ENCODE results near the gene SHISAL1.
"Not testable (repeated sequence)": the region's sequence is repeated elsewhere in the genome, so short reads cannot be mapped to it uniquely, and the experiment has no call there.

SHISAL1 gene

DNA sequence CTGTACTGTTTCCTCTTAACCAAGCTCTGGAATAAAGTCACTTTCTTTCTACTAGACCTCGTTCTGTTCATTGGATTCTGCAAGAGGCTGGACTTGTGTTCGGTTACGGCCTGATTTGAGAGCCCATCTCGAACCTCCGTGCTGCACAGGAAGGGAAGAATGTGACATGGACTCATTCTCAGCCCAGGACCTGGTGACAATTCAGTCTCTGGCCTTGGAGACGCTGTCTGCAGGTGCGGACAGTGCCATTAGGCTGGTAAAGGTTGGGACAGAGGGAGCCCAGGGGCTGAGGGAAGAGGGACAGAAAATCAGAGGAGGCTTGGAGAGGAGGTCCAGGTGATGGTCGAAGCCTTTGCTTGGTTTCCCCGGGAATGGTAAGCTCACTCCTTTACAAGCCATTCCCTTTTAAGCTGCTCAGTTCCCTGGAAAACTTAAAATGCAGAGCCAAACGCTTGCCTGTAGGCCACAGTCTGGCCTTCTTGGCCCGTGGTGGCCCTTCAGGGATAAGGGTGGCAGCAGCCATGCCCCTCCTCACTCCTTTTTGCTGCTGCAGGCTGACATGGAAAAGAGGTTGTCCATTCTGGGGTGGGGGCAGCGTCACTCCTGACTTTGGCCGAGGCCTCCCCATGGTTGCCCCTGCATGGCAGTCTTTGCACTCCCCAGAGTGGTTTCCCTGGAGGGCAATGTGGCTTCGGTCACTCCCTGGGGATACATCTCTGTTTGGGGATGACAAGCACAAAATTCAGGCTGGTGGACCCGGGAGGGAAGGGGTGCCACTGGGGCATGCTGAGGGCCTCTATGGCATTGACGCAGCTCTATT is 52.3 kb downstream of the SHISAL1 start:
- no peak for DNase-seq (ENCODE audit: low read depth)

DNA sequence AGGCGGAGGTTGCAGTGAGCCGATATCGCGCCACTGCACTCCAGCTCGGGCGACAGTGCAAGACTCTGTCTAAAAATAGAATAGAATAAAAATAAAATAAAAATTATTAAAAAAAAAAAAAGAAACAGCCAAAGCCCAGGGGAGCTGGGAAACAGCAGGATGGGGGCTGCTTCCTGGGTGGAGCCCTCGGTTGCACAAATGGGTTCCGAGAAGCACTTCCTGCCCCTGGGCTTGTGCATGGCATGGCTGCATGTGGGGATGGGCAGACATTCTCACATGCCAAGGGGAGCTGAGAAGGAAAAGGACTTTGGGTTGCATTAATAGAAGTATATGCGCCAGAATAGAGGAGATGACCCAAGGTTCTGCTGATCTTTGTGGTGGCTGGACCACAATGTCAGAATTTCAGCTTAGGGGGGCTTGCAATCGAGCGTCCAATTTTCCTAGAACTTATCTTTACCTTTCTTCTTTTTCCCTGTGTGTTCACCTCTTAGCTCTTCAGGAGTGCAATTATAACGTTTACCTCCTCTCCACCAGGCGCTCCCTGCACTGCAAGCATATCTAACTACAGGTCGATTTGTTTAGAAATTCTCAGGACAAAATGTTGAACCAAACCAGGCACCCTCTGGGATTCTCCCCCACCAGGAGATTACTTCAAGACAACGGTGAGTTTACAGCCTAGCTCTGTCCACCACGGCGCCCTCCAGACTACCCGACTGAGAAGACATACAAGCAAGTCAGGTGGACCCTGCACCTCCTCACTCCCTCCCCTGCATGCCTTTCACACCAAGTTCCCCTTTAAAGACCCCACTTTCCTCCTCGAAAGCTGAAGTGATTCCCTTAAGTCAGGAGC is 53.2 kb downstream of the SHISAL1 start:
- DNase-seq (ENCODE audit: low read depth) = no peak

GRCh38 chr22:44256556-44257485 is 55.9 kb downstream of the SHISAL1 start:
- no peak for DNase-seq (ENCODE audit: low read depth)

DNA sequence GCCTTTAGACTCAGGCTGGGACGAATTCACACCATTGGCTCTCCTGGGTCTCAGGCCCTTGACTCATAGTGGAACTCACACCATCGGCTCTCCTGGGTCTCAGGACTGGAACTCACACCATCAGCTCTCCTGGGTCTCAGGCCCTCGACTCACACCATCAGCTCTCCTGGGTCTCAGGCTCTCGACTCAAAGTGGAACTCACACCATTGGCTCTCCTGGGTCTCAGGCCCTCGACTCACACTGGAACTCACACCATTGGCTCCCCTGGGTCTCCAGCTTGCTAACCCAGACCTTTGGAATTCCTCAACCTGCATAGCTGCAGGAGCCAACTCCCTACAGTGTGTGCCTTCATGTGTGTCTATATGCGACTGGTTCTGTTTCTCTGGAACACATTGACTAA is 56.7 kb downstream of the SHISAL1 start:
- no peak for DNase-seq (ENCODE audit: low read depth)

DNA sequence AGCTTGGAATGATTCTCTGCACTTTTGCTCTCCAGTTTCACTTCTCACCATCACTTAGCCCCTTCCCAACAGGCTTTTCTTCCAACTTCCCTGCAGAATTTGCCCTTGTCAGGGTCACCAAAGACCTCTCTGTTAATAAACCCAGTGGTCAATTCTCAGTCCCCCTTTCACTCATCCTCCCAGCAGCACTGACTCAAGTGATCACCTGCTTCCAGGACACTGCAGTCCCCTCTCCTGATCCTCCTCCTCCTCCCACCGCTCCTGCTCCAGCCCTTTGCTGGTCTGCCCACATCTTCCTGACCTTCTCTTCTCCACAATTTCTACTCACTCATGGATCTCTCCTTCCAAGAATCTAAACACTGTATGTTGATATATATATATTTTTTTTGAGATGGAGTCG is 57.9 kb downstream of the SHISAL1 start:
- no peak for DNase-seq (ENCODE audit: low read depth)

- no peak for DNase-seq (ENCODE audit: low read depth)
These were observed 63.2 kb downstream of the SHISAL1 start for GRCh38 chr22:44249376-44250147.

DNA sequence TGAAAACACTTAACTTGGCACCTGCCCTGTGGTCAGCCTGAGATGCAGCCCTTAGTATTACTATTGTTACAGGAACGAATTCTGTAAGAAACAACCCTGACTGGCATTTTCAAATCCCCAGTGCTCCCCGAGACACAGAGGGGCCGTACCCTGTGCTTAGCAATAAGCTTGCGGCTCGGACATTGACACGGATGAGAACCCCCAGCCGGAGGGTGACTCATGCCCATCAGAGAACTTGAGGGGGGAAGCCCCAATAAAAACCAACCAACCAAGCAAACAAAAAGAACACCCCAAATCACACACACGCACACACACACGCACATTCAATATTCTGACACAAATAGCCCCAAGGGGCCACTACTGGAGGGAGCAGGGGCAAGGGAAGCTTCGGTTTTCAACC is 63.8 kb downstream of the SHISAL1 start:
- DNase-seq (ENCODE audit: low read depth) = no peak

DNA sequence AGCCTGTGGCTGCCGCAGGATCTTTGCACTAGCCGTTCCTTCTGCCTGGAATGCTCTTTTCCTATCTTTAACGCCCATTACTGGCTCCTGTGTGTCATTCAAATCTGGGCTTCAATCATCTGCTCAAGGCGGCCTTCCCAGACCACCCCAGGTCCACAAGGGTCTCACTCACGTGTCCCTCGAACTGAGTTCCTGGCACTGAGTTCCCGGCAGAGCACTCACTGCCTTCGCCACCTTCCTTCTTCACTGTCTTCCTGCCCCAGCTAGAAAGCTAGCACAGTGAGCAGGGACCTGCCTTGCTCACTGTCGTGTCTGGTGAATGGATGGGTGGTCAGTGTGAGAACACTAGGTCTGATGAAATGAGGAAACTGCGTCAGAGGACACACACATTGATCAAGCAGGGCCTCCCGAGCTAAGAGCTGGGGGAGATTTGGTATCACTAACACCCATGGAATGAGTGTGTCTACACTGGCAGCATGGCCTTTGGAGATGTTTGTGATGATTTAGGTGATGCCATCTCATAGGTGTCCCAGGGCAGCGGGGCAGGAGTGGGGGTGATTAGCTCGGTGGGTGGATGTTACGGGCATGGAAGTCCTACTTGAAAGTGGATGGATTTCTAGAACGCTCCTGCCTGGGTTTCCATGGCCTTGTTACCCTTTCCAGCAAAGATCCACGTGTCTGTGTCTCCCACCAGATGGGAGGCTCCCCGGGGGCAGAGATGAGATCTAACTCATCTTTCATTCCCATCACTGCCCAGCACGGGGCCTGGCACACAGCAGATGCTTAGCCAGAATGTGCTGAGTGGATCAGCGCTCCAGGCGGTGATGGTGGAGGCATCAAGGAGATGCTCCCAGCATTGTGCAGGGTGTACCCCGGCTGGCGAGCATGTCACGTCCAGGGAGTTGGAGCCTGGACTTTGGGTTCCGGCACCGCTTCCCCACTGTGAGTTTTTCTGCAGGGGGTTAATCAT is 64.5 kb downstream of the SHISAL1 start:
- no peak for DNase-seq (ENCODE audit: low read depth)

- DNase-seq (ENCODE audit: low read depth) = no peak
These were observed 65.4 kb downstream of the SHISAL1 start for GRCh38 chr22:44247346-44247745.

DNA sequence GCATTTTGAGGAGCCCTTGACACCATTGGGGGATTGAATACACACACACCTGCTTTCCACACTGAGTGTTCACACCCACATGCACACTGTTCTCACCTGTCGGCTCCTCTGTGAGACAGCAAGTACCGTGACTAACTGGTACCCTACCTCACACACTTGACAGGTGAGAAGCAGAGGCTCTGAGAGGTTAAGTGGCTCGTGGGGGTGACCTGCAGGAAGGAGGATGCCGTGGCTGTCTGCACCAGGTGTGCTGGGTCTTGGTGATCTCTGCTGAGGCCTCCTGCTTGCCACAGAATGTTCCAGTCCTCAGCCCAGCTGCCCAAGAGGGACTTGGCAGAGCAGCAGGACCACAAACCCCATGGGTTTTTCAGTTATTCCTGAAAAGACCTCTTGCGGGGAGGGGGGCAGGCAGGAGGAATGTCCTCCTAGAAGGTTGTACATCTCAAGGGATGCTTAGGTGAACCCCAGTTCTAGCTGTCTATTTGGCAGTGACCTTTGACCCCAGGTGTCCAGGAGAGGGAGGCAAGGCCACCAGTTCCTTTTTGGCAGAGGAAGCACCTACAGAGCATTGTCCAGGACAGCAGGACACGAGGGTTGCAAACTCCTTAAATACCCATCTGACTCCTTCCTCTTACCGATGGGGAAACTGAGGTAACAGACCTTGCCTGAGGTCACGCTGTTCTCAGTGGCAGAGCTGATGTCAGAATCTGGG is 66.0 kb downstream of the SHISAL1 start:
- no peak for DNase-seq (ENCODE audit: low read depth)

DNA sequence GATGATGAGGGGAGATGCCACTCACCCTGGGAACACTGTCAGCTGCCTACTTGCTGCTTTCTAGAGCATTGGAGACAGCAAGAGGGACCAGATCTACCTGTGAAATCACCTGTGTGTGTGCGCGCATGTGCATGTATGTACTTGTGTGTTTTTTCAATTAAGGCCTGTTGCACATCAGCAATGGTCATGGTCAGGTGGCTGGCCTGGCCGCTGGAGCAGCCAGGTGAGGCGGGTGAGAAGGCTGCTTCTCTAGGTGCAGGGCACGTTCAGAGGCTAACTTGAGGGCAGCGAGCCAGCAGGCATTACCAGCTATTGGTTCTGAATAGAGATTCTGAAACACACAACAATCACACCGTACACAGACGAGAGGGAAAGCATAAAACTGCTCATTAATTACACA is 66.9 kb downstream of the SHISAL1 start:
- no peak for DNase-seq (ENCODE audit: low read depth)

DNA sequence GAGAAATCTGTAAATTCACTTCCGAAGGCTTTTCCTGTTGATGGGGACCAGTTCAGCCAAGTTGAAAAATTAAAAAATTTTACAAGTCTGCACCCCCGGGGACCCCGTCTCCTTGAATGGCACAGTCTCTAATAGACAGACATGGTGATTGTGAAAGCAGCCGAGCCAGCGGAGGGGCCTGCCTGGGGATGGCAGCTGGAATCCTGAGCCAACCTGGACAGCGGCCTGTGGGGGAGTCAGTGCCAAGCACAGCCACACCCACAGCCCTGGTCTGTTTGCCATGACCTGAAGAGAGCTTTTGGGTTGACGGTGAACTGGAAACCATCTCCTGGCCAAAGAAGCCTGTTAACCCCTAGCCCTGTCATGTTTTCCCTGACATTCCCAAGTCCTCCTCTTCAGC is 67.3 kb downstream of the SHISAL1 start:
- no peak for DNase-seq (ENCODE audit: low read depth)

- no peak for DNase-seq (ENCODE audit: low read depth)
These were observed 68.4 kb downstream of the SHISAL1 start for GRCh38 chr22:44244265-44244822.

- DNase-seq (ENCODE audit: low read depth) = no peak
These were observed 69.0 kb downstream of the SHISAL1 start for GRCh38 chr22:44243761-44244160.

DNA sequence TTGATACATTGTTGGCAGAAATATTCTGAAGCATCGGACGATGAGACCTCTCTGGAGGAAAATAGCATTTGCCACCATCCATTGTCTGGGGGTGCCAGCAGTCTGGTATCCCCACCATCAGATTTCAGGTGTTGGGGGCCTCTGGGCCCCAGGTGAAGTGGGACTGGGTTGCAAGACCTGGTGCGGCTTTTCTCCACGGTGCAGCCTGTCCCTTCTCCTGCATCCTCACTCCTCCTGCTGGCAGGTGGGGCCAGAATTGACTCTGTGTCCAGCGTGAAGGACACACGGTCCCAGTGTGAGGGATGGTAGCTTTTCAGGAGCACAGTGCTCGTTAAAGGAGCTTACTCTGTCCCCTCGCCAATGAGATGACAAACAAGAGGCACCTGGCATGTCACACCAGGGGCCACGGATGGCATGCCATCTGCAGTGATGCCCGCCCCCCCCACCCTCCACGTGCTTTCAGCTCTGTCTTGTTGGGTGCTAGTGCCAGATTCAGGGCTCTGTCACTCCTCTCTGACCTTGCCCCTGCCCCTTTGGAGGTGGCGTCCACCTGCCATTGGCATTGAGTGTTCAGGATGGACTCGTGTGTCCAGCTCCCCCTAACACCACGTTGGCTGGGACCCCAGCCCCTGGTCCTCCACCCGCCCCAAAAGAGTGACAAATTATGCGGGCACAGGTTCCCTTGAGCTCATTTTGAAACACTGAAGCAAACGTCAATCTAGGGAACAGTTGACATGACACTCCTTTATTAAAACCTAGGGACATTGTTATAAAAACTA is 69.6 kb downstream of the SHISAL1 start:
- no peak for DNase-seq (ENCODE audit: low read depth)

DNA sequence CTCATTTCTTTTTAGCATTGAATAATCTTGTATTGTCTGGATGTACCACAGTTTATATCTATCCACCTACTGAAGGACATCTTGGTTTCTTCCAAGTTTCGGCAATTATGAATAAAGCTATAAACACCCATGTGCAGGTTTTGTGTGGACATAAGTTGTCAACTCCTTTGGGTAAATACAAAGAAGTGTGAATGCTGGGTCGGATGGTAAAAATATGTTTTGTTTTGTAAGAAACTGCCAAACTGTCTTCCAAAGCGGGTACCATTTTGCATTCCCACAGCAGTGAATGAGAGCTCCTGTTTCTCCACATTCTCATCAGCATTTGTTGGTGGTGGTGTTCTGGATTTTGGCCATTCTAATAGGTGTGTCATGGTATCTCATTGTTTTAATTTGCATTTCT is 71.6 kb downstream of the SHISAL1 start:
- not testable (repeated sequence) for DNase-seq (ENCODE audit: low read depth)

DNA sequence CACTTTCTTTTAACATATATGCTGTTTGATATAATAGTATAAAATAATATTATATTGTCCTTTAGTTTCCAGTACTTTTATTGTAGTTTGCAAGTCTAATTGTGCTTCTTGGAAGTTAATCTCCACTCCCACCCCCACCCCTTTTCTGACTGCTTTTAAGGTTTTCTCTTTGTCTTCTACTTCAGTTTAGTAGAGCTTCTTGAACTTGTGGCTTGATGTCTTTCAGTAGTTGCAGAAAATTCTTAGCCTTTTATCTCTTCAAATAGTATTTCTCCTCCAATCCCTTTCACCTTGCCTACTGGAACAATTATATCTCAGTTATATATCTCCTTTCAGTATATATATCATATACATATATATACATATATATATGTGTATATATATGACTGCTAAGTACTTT is 75.5 kb downstream of the SHISAL1 start:
- DNase-seq (ENCODE audit: low read depth) = no peak

DNA sequence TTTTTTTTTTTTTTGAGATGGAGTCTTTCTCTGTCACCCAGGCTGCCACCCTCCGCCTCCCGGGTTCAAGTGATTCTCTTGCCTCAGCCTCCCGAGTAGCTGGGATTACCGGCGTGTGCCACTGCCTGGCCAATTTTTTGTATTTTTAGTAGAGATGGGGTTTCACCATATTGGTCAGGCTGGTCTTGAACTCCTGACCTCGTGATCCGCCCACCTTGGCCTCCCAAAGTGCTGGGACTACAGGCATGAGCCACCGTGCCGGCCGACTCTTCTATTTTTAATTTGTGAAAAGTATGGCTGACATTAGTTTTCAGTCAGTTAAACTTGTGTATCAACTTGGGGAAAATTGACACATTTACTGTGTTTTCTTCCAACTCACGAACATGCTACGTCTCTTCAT is 78.4 kb downstream of the SHISAL1 start:
- not testable (repeated sequence) for DNase-seq (ENCODE audit: low read depth)

All from activated T-cell treated with anti-CD3 and anti-CD28 coated beads for 24 hours (primary cell).